ENCODE results near the gene GJA3. TPM values are rescaled to one million over a fixed set of nuclear protein-coding genes. Genes with fewer than 3 reads are reported as not detected.

GJA3 gene
- polyA plus RNA-seq (2013, experiment 1 of 2; ENCODE audit: insufficient read length): not detected
- polyA plus RNA-seq (2013, experiment 2 of 2; ENCODE audit: insufficient read length): not detected

- peak; percentile 13 for DNase-seq
Observed at GRCh38 chr13:20160306-20161274, at the start of gene GJA3. Gene GJA3, minus strand, starts transcription at chr13:20161052. Its CDS starts 17,764 bp downstream, at chr13:20143288.

DNA sequence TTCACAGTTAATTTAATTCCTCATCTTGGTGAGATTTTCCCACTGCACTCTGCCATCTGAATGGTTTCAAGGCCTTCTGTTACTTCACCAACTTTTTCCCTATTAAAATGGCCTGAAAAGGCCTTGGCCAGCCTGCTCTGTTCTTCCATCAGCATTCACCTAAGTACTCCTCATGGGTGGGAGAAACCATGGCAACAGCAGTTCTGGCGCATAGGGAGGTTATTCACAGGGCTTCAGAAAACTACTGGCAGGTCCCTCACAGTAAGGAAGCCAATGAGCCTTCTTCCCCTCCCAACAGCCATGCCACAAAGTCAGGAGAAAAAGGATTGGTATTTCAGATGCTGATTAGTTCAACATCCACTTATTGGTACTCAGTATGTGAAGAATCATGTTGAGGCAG, 49.1 kb upstream of the GJA3 start:
- no peak for DNase-seq

DNA sequence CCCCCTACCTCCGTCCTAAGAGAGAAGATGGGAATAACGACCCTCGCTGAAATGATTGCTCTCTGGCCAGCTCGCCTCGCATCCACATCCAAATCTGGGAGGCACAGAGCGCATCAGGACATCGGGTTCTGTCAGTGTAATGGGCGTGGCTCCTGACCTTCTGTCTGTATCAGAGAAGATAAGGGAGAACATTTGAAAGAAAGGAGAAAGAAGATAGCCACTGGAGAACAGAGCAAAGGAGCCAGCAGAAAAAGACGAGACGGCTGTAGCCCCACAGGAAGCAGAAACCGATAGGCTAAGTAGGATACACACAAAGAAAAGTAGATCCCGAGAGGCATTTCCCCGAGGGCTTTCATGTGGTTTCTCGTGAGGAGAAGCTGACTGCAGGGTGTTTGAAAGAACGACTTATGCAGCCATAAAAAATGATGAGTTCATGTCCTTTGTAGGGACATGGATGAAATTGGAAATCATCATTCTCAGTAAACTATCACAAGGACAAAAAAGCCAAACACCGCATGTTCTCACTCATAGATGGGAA, 45.9 kb upstream of the GJA3 start:
- no peak for DNase-seq

- DNase-seq: no peak
Observed at GRCh38 chr13:20206065-20206697, 45.3 kb upstream of the GJA3 start.

- DNase-seq: no peak
Observed at GRCh38 chr13:20198781-20199180, 37.9 kb upstream of the GJA3 start.

GRCh38 chr13:20197361-20197834, 36.5 kb upstream of the GJA3 start:
- peak; percentile 38 for DNase-seq

GRCh38 chr13:20195801-20196200, 34.9 kb upstream of the GJA3 start:
- no peak for DNase-seq

DNA sequence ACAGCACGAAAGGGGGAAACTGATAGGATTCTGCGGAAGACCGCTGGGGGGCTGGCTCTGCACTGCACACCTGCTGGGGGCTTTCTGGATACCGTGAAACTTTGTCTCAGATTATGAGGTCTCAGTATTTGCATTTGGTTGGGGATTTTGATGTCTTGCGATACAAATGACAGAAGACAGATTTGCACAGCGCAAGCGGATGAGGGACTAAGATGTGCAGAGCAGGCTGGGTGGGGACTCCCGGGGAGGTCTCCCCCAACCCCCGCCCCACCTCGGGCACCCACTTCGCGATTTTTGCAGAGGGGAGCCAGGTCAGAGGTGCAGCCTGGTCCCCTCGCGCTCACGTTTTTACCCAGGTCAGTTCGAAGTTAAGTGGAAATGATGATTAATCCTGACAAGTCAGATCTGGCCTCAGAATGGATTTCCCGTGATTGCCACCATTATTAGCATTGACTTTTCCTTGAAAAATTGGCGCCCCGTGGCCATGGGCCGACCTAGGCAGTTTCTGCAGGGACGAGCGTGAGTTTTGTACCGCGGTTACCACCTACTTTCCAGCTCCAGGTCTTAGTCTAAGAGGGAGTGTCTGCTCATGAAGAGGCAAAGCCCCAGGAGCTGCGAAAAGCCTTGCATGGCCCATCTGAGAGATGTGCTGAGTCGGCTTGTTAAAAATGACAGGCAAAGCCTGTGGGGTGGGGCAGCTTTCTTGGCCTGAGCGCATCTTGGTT, 33.2 kb upstream of the GJA3 start:
- DNase-seq: no peak

DNA sequence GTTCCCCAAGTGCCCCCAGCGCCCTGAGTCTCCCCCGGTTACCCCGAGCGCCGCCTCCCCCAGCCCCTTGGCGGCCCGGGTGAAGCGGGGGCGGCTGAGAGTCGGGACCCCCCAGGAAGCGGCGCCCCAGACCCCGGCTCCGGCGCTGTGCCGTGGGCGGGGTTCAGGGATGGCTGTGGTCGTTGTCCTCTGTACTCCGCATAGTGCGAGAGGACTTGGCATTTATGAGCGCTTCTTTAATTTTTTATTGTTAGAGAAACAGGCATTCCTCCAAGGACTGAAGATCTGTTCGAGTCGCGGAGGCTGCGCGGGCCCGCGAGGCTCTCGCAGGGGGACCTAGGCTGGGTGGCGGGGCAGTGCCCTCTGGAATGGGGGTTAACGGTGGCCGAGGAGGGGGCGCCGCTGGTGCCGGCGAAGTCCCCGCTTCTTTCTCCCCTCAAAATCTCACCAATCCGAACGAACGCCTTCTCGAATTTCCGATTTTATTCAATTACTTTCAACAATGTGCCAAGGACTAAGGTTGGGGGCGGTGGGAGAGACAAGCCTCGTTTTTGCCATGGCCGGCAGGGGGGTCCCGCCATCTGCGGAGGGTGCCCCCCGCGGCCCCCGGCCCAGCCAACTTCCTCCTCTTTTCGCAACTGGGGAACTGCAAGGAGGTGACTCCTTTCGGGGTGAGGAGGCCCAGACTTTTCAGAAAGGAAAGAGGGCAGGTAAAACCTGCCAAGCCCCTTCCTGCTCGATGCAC, 32.5 kb upstream of the GJA3 start:
- DNase-seq: no peak

- no peak for DNase-seq
Observed at GRCh38 chr13:20192836-20193161, 31.9 kb upstream of the GJA3 start, which contains the start of gene GJB2. Gene GJB2, minus strand, starts transcription at chr13:20192938. Its CDS starts 3,357 bp downstream, at chr13:20189581.

- DNase-seq: no peak
Observed at GRCh38 chr13:20192158-20192835, 31.4 kb upstream of the GJA3 start.

GRCh38 chr13:20191311-20192157, 30.7 kb upstream of the GJA3 start:
- DNase-seq: no peak

- peak; percentile 85 for DNase-seq
Observed at GRCh38 chr13:20190481-20191310, 29.8 kb upstream of the GJA3 start.

GRCh38 chr13:20190076-20190475, 29.2 kb upstream of the GJA3 start:
- no peak for DNase-seq

DNA sequence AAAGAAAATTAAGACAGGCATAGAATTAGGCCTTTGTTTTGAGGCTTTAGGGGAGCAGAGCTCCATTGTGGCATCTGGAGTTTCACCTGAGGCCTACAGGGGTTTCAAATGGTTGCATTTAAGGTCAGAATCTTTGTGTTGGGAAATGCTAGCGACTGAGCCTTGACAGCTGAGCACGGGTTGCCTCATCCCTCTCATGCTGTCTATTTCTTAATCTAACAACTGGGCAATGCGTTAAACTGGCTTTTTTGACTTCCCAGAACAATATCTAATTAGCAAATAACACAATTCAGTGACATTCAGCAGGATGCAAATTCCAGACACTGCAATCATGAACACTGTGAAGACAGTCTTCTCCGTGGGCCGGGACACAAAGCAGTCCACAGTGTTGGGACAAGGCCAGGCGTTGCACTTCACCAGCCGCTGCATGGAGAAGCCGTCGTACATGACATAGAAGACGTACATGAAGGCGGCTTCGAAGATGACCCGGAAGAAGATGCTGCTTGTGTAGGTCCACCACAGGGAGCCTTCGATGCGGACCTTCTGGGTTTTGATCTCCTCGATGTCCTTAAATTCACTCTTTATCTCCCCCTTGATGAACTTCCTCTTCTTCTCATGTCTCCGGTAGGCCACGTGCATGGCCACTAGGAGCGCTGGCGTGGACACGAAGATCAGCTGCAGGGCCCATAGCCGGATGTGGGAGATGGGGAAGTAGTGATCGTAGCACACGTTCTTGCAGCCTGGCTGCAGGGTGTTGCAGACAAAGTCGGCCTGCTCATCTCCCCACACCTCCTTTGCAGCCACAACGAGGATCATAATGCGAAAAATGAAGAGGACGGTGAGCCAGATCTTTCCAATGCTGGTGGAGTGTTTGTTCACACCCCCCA, 28.1 kb upstream of the GJA3 start:
- no peak for DNase-seq

- DNase-seq: no peak
Observed at GRCh38 chr13:20186771-20187170, 25.9 kb upstream of the GJA3 start.

DNA sequence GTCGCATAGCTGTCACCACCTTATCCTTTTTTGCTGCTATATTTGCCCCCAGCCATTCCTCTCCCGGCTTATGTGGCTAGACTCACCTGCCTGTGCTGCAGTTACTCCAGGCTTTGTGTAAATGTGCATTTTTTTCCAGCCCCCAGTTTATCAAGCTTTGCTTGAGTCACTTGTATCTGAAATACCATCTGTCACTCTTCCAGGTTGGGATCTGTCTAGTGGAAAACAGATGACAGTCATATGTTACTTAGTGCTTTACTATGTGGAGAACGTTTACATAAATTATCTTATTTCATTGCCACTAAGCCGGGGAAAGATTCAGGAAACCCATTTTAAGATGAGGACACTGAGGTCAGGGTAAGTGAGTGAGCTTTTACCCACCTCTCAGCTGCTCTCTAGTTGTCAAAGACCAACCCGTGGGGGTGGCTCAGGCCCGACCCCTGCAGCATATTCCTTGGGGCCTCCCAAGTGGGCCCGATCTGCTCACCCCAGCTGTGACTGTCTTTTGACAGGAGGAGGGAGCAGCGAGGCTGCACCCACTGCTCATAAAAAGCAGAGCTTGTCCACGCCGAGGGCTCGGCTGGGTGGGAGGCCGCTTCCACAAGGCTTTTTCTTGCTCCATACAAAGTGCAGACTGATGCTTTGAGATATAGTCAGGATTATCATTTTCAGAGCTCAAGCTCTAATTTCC, 24.7 kb upstream of the GJA3 start:
- DNase-seq: no peak

Data from fibroblast of skin of back (primary cell).